Effector memory CD4-positive, alpha-beta T cell (primary cell): ENCODE data around the gene EDN2.

Experiments used
- DNase-seq, 3 donors: peaks; one replicate each; pipeline ENCODE4 v3.0.0-alpha.2; 2020
- H3K27ac ChIP-seq: 2 replicates; pipeline ENCODE4 v1.7.0; 2013; ENCODE audit warnings: mild to moderate bottlenecking, low read length, moderate library complexity; ENCODE audit not compliant: insufficient read depth, poor library complexity, severe bottlenecking
- H3K27me3 ChIP-seq: replicated peaks from 2 replicates; pipeline ENCODE4 v1.7.0; 2013; ENCODE audit warnings: mild to moderate bottlenecking, low read length; ENCODE audit not compliant: insufficient read depth, control insufficient read depth, poor library complexity, severe bottlenecking
- H3K36me3 ChIP-seq: 2 replicates; pipeline ENCODE4 v1.7.0; 2013; ENCODE audit warnings: mild to moderate bottlenecking, low read length, moderate library complexity; ENCODE audit not compliant: control insufficient read depth, insufficient read depth
- H3K4me1 ChIP-seq: 2 replicates; pipeline ENCODE4 v1.7.0; 2013; ENCODE audit warnings: low read length, mild to moderate bottlenecking; ENCODE audit not compliant: control insufficient read depth, insufficient read depth, poor library complexity, severe bottlenecking
- H3K4me3 ChIP-seq: 2 replicates; pipeline ENCODE4 v1.7.0; 2013; ENCODE audit warnings: low read length, low read depth, mild to moderate bottlenecking; ENCODE audit not compliant: insufficient read depth, poor library complexity, severe bottlenecking
- H3K9me3 ChIP-seq: 2 replicates; pipeline ENCODE4 v1.7.0; 2013; ENCODE audit warnings: mild to moderate bottlenecking, low read length, moderate library complexity; ENCODE audit not compliant: control insufficient read depth

The EDN2 gene

DNA sequence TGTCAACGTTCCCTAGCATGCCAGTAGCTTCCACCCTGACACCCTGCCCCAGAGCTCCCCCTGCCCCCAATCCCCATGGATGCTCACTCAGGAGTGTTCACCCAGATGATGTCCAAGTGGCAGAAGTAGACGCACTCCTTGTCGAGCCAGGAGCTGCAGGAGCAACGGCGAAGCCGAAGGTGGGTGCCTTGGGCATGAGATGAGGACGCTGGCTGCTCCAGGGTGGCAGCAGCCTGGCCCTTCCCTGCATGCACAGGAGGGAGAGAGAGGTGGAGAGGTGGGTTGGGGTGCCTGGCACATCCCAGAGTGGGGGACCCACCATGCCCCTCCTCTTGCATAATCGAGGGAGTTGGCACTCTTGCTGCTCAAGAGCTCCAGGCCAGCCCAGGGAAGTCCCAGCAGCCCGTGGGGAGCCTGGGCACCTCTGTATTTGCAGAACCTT is 502 bp downstream of the EDN2 start:
- H3K4me3 ChIP-seq: no peak overlapping the region

DNA sequence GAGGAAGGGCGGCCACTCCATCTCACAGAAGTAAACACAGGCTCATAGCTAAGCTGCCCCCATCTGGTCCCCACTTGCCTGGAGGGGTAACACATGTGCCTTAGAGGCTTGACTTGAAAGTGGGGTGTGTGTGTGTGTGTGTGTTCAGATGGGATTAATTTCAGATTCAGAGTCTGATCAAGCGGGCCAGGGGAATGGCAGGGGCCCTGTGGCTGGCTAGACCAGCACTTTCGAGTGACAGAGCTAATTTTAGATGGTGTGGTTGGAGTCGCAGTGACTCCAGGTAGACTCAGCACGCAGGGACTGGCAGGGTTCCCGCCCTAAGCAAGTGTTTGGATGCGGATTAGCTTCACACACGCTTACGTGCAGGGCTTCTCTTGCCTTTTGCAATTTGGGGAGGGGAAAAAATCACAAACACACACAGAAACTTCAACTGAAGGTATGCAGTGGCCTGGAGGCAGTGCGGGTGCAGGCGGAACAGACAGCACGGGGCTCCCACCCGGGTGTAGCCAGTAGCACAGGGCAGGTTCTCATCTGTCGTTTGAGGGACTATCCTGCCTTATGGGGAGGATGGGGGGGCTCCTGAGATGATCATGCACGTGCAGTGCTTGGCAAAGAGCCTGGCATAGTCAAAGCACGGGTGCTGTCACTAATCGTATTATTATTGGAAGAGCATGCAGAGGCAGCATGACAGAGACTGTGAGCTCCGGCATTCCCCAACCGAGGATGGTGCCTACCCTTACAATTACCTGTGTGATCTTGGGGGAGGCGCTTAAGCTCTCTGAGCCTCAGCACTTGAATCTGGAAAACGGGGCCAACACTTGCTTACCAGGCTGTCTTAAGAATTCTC is 1.3 kb downstream of the EDN2 start:
- no peak for DNase-seq
- no peaks in the 10 kb centered on the region for H3K4me1 ChIP-seq
- H3K27ac ChIP-seq: no peak overlapping the region
- no peaks in the 10 kb centered on the region for H3K36me3 ChIP-seq
- H3K27me3 ChIP-seq: no peaks in the 10 kb centered on the region
- no peak overlapping the region for H3K4me3 ChIP-seq
- no peaks in the 10 kb centered on the region for H3K9me3 ChIP-seq

More for the DNA sequence above, 502 bp downstream of the EDN2 start:
- H3K27me3 ChIP-seq: no peaks in the 10 kb centered on the region
- H3K9me3 ChIP-seq: no peaks in the 10 kb centered on the region
- no peaks in the 10 kb centered on the region for H3K36me3 ChIP-seq
- no peak overlapping the region for H3K27ac ChIP-seq
- no peaks in the 10 kb centered on the region for H3K4me1 ChIP-seq
- DNase-seq: no peak

DNA sequence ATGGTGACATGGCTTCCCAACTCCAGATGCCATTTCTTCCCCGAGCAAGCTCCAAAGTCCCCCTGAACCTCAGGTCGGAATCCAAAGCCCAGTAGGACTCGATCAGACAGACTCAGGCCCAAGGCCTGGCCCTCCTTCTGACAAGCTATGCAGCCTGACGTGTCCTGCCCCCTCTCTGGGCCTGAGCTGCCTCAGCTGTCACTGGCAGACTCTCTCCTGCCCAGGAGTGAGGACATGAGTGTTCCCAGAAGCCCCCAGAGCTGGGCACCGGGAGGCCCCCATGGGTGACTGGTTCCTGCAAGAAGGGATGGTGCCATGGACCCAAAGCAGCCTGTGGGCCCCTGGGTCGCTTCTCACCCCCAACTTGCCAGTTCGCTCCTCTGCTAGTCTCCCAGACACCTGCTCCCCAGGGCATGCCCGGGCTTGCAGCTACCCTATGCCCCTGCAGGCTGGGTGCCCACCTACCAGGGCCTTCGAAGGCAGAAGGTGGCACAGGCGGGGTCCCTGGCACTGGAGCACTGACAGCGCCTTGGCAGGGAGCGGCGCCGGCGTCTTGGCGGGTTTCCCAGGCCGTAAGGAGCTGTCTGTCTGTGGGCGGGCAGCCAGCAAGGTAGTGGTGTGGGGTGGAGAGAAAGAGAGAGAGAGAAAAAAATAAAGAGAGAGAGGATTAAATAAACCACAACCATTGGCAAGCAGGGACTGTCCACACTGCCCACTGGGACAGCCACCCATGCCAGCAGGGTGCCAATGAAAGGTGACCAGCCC is 2.3 kb downstream of the EDN2 start:
- H3K27me3 ChIP-seq: no peaks in the 10 kb centered on the region
- no peak overlapping the region for H3K27ac ChIP-seq
- H3K36me3 ChIP-seq: no peaks in the 10 kb centered on the region
- no peak overlapping the region for H3K4me3 ChIP-seq
- no peaks in the 10 kb centered on the region for H3K4me1 ChIP-seq
- no peaks in the 10 kb centered on the region for H3K9me3 ChIP-seq
- no peak for DNase-seq

DNA sequence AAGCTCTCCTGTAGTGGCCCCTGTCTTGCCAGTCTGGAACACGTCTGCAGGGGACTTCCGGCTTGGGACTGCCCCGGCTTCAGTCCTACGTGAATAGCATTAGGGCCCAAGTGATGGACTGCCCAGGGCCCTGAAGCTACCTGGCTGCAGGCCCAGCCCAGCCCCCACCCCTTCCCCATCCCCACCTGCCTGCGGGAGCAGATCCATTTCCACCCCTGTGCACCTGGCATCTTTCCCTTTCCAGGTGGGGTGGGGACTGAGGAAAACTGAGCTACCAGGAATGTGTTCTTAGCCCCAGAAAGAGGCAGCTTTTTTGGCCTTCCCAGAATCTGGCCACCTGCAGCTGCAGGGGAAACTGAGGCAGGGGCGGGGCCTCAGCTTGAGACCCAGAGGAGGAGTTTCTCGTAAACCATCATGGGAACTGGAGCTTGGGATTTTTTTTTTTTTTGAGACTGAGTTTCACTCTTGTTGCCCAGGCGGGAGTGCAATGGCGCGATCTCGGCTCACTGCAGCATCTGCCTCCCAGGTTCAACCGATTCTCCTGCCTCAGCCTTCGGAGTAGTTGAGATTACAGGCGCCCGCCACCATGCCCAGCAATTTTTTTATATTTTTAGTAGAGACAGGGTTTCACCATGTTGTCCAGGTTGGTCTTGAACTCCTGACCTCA is 3.2 kb downstream of the EDN2 start:
- no peaks in the 10 kb centered on the region for H3K4me1 ChIP-seq
- no peak for DNase-seq
- H3K27me3 ChIP-seq: no peaks in the 10 kb centered on the region
- H3K27ac ChIP-seq: no peak overlapping the region
- H3K9me3 ChIP-seq: no peaks in the 10 kb centered on the region
- no peaks in the 10 kb centered on the region for H3K36me3 ChIP-seq
- no peak overlapping the region for H3K4me3 ChIP-seq

DNA sequence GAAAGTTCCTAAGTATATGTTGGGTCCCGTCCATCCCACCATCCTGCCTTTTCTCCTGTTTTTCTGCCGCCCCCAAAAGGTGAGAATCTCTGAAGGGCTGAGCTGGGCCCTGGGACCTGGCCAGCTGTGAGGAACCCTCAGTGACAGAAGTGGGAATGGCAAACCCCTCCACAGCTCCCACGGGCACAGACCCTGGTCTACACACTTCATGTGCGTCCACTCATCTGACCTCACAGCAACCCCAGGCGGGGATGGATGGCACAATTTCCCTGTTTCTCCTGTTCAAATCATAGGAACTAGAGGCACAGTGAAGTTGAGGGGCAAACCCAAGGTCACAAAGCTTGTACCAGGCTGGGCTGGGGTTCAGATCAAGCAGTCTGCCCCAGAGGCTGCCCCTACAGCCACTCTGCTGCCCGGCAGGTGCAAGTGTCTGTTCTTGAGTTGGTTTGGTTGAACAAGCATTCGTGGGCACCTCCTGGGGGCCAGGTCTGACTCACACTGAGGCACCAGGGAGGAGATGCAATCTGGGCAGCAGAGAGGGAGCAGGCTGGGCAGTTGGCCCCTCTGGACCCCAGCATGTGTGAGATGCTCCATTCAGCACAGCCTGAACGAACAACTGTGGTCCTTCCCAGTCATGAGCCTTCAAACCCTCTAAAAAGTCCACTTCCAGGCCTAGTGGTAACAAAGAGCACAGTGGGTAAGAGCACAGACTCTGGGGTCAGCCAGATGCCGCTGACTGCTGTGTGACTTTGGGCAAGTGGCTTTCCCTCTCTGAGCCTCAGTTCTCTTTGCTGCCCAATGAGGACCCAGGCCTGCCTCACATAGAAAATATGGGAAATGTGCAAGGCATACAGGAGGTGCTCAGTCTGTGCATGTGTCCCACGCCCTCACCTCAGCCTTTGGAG is 4.0 kb downstream of the EDN2 start:
- DNase-seq: no peak
- Histone ChIP-seq H3K9me3 (no peaks in the 10 kb centered on the region), H3K27me3 (no peaks in the 10 kb centered on the region), H3K27ac (no peak overlapping the region), H3K36me3 (no peaks in the 10 kb centered on the region), H3K4me3 (no peak overlapping the region), H3K4me1 (no peaks in the 10 kb centered on the region)

DNA sequence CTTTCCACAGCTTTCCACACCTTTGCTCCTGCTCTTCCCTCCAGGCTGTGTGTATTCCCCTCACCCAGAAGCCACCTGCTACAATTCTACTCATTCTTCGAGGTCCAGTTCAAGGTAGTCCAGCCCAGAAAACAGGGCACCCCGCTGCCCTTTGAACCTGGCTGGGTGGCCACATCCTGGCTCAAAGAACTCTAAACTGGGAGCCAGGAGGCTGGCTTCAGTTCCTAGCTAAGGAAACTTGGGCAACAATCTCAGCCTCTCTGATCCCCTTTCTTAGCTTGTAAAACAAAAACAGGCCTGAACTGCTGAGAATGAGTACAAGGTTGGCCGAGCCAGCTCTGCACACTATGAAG is 4.7 kb downstream of the EDN2 start:
- Histone ChIP-seq H3K27ac (no peak overlapping the region), H3K27me3 (no peaks in the 10 kb centered on the region), H3K9me3 (no peaks in the 10 kb centered on the region), H3K4me3 (no peak overlapping the region), H3K36me3 (no peaks in the 10 kb centered on the region), H3K4me1 (no peaks in the 10 kb centered on the region)
- DNase-seq: no peak

DNA sequence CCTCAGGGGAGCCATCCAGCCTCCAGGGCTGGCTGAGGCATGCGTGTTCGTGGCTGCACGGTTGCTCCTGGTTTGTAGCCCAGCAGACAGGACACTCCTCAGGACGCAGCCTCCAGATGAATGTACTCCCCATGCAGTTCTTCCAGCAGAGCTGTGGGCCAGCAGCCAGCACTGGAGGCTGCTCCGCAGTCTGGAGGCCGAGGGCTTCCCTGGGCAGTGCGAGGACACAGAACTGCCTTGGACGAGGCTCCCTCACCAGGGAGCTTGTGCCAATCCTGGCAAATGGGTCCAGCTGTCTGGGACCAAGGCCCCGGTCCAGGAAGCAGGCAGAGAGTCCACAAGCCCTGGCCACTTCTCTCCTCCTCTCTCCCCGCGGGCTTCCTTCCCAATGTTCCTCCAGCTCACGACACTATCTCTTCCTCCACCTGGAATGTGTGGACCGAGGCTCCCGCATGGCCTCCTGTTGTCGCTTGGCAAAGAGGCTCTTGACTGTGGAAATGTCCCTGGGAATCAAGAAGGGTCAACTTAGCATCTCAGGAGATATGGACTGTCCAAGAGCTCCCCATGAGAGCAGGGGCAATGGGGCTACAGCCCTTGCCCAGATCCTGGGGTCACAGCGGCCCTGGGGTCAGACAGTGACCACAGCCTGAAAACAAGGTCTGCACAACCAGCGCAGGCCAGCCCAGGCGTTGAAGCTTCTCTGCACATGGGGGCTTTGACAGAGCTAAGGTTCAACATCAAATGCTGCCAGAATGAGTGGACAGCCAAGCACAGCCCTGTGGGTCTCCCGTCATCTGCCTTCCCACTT is 5.3 kb downstream of the EDN2 start:
- Histone ChIP-seq H3K27ac (no peak overlapping the region), H3K9me3 (no peaks in the 10 kb centered on the region), H3K4me1 (no peaks in the 10 kb centered on the region), H3K36me3 (no peaks in the 10 kb centered on the region), H3K4me3 (no peak overlapping the region), H3K27me3 (no peaks in the 10 kb centered on the region)
- DNase-seq: no peak

DNA sequence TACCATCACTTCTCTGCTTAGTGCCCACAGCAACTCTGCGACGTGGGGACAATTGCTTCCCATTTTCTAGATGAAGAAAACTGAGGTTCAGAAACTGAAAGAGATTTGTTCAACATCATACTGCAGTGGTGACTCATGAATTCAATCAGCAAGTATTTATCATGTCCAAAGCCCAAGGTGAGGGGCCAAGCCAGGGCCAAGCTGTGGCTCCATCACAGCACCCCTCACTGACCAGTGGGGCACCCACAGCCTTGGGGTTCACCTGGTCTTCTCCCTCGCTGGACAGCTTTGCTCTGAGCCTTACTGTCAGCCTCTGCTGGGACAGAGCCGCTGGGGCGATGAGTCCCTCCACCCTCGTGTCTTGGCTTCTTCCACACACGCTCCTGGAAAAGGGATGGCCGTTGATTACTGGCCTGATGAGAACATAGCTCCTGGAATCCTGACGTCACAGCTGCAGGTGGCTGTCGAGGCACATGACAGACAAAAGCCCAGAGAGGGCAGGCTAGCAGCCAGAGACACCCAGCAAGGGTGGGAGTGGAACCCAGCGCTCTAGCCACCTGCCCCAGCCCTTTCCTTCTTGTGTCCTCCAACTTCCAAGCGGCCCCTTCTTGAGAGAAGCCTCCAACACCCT is 6.2 kb downstream of the EDN2 start:
- Histone ChIP-seq H3K4me1 (no peaks in the 10 kb centered on the region), H3K9me3 (no peaks in the 10 kb centered on the region)
- no peak for DNase-seq

More for the DNA sequence above, 6.2 kb downstream of the EDN2 start:
- Histone ChIP-seq H3K36me3 (no peaks in the 10 kb centered on the region), H3K27ac (no peak overlapping the region), H3K4me3 (no peak overlapping the region), H3K27me3 (no peaks in the 10 kb centered on the region)
